CD4-positive, alpha-beta T cell (primary cell): Measurements from ENCODE around the gene NPC1. TPM values are rescaled to one million over a fixed set of nuclear protein-coding genes. Genes with fewer than 3 reads are reported as not detected.

Experiments
- ATAC-seq: fragments of 200-7000 bp; cut with Tn5 transposase; one replicate; pipeline ENCODE4 v1.10.0; 2022; ENCODE audit warnings: mild to moderate bottlenecking; ENCODE audit not compliant: poor library complexity
- CTCF ChIA-PET: fragments of 350-600 bp; sonication (Branson Sonifier 250); formaldehyde crosslinking; loops from one replicate; lab custom pipeline; 2021; ENCODE audit warnings: antibody characterized with exemption, inconsistent platforms; lab: Charles Lee
- POLR2A ChIA-PET: fragments of 350-600 bp; sonication (Branson Sonifier 250); formaldehyde crosslinking; loops from one replicate; lab custom pipeline; 2021; ENCODE audit warnings: antibody characterized with exemption, inconsistent platforms; lab: Charles Lee
- DNase-seq, 14 experiments: peaks; one replicate each; pipeline ENCODE4 v3.0.0-alpha.2; 2013 to 2020; ENCODE audit warnings: mixed read lengths in 2 of 14
- H3K27ac ChIP-seq, 2 donors: one replicate each; pipeline versions ENCODE4 v1.5.1 to v1.7.0; 2013; ENCODE audit warnings: low read length in 2 of 2, low read depth in 1 of 2, mild to moderate bottlenecking in 1 of 2
- H3K27me3 ChIP-seq, 2 experiments: 1 replicate in 1 of 2; 2 replicates in 1 of 2; pipeline versions ENCODE4 v1.6.1 to v1.7.0; 2013; ENCODE audit warnings: low read length in 2 of 2, control low read depth in 1 of 2, mild to moderate bottlenecking in 1 of 2, moderate library complexity in 1 of 2; ENCODE audit not compliant: insufficient read depth in 2 of 2, control insufficient read depth in 1 of 2
- H3K36me3 ChIP-seq: one replicate; pipeline ENCODE4 v1.6.1; 2013; ENCODE audit warnings: low read length, control low read depth; ENCODE audit not compliant: insufficient read depth
- H3K4me1 ChIP-seq: one replicate; pipeline ENCODE4 v1.6.1; 2013; ENCODE audit warnings: low read length, control low read depth; ENCODE audit not compliant: insufficient read depth
- H3K4me3 ChIP-seq: one replicate; pipeline ENCODE4 v1.5.1; 2013; ENCODE audit warnings: mild to moderate bottlenecking, low read length, moderate library complexity
- H3K9me3 ChIP-seq, 2 experiments: 1 replicate in 1 of 2; 2 replicates in 1 of 2; pipeline versions ENCODE4 v1.6.1 to v1.7.0; 2013; ENCODE audit warnings: low read length in 2 of 2, mild to moderate bottlenecking in 2 of 2, control low read depth in 1 of 2, moderate library complexity in 1 of 2; ENCODE audit not compliant: control insufficient read depth in 1 of 2, insufficient read depth in 1 of 2
- H3K27ac Mint-ChIP-seq: one replicate; pipeline ENCODE4 v1.8.0; 2020; ENCODE audit warnings: mixed read lengths
- H3K27me3 Mint-ChIP-seq: one replicate; pipeline ENCODE4 v1.8.0; 2021; ENCODE audit warnings: mixed read lengths
- H3K36me3 Mint-ChIP-seq: one replicate; pipeline ENCODE4 v1.8.0; 2021; ENCODE audit warnings: low read depth, mixed read lengths
- H3K4me1 Mint-ChIP-seq: one replicate; pipeline ENCODE4 v1.8.0; 2021; ENCODE audit warnings: low read depth, mixed read lengths
- H3K4me3 Mint-ChIP-seq: one replicate; pipeline ENCODE4 v1.8.0; 2020; ENCODE audit warnings: mild to moderate bottlenecking, mixed read lengths
- H3K9me3 Mint-ChIP-seq: one replicate; pipeline ENCODE4 v1.8.0; 2020; ENCODE audit warnings: mixed read lengths
- intact Hi-C, 2 experiments: fragments of 100-400 bp; cut with DNase I in 1 of 2; cut with micrococcal nuclease in 1 of 2; formaldehyde crosslinking; loops; one replicate each; pipeline versions ENCODE4 v1.15.1 to v1.9.0; 2023 to 2025; cut with DNase I, micrococcal nuclease
- total RNA-seq, 174 experiments: library from RNA in 2 of 174; stranded (reverse) in 2 of 174; gene quantifications; one replicate each; pipeline ENCODE4 v1.2.3 and lab custom pipeline; 2021 to 2026
- TF ChIP-seq, protein P1 (sequence below): fragments of 200-600 bp; IDR thresholded peaks from one replicate; pipeline ENCODE4 v1.8.0; 2022; ENCODE audit warnings: antibody characterized with exemption, mild to moderate bottlenecking

The NPC1 gene
- total RNA-seq, 2 experiments from 2014 or later: 17.2 to 17.6 TPM

DNA sequence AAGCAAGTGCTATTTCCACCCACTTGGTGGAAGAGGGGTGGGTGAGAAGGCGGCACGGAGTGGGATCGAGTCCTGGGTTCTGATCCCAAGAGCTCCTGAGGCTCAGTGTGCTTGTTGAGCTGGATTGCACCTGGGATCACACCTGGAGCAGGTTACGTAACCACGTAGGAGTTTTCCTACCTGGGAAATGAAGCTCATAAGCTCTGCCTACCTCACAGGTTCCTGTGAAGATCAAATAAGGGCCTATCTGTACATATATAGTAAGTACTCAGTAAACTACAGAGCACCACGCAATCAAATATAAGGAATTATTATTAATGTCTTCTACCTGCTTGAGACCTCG is 11.0 kb downstream of the NPC1 start:
- ATAC-seq (no peak), DNase-seq (no peak)
- intact Hi-C loops: no loop called here
- Mint-ChIP-seq H3K9me3 (no peaks in the 10 kb centered on the region), H3K4me1 (peaks cover 47% of the 10 kb centered on the region), H3K27ac (peak overlapping the region; percentile 81), H3K4me3 (no peak overlapping the region), H3K36me3 (peaks cover 56% of the 10 kb centered on the region), H3K27me3 (no peaks in the 10 kb centered on the region)
- Histone ChIP-seq H3K27ac (peak overlapping the region in 1 of 2 donors; percentile 87), H3K36me3 (peaks cover 21% of the 10 kb centered on the region), H3K9me3 (no peaks in the 10 kb centered on the region), H3K27me3 (no peaks in the 10 kb centered on the region), H3K4me1 (peaks cover 53% of the 10 kb centered on the region), H3K4me3 (no peak overlapping the region)
- POLR2A ChIA-PET: no interaction called here
- CTCF ChIA-PET: interaction anchor here (2.0 kb wide), 1 partner anchor 59 kb away, joined by 4 read pairs; no protein-coding TSS in a partner anchor
- TF ChIP-seq, protein P1, sequence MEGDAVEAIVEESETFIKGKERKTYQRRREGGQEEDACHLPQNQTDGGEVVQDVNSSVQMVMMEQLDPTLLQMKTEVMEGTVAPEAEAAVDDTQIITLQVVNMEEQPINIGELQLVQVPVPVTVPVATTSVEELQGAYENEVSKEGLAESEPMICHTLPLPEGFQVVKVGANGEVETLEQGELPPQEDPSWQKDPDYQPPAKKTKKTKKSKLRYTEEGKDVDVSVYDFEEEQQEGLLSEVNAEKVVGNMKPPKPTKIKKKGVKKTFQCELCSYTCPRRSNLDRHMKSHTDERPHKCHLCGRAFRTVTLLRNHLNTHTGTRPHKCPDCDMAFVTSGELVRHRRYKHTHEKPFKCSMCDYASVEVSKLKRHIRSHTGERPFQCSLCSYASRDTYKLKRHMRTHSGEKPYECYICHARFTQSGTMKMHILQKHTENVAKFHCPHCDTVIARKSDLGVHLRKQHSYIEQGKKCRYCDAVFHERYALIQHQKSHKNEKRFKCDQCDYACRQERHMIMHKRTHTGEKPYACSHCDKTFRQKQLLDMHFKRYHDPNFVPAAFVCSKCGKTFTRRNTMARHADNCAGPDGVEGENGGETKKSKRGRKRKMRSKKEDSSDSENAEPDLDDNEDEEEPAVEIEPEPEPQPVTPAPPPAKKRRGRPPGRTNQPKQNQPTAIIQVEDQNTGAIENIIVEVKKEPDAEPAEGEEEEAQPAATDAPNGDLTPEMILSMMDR: no peak

- H3K4me1 Mint-ChIP-seq: peaks cover 47% of the 10 kb centered on the region
Observed at GRCh38 chr18:23574611-23575308, 11.5 kb downstream of the NPC1 start.

DNA sequence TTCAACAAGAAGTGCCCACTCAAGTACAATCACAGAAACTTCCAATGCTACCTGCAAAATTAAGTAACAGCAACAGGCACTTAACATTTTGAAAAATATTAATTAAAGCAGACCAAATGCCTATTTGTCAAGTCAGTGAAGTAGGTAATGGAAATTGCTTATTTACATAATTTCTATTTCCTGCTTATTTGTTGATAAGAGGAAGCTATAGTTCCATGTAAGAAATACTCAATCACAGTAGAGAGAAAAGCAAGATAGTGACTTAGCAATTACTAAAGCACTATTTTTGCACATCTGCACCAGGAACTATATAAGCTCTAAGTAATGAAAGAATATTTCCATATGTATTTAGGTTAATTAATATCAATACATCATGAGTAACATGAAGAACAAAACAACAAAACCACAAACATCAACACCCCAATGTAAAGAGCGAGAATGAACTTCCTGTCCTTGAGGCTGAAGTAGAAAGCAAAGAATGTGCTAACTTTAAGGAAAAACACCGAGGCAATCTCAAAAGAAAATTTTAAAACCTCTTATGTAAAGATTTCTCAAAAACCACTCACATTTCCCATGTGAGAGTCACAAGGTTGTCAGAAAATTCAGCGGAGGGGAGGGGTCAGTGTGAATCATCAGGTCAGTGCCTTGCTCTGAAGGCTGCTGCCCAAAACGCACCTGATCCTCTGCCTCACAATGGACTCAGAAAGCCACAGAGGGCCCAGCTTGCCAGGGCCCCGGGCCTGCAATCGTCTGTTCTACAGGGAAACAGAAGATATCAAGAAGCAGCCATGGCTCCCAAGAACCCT is 12.5 kb downstream of the NPC1 start:
- Mint-ChIP-seq H3K36me3 (peaks cover 64% of the 10 kb centered on the region), H3K27me3 (no peaks in the 10 kb centered on the region), H3K27ac (peak overlapping the region; percentile 81), H3K9me3 (no peaks in the 10 kb centered on the region), H3K4me1 (peaks cover 41% of the 10 kb centered on the region), H3K4me3 (peak overlapping the region; percentile 7)
- Histone ChIP-seq H3K9me3 (no peaks in the 10 kb centered on the region), H3K4me3 (peak overlapping the region; percentile 11), H3K27ac (peak overlapping the region; percentile 51 to 87), H3K4me1 (peaks cover 51% of the 10 kb centered on the region), H3K36me3 (peaks cover 24% of the 10 kb centered on the region), H3K27me3 (no peaks in the 10 kb centered on the region)
- intact Hi-C loops: loop anchor here in 1 of 2 experiments (5.0 kb wide), 1 partner anchor 47 kb away; no protein-coding TSS in a partner anchor
- TF ChIP-seq, protein P1: no peak
- ChIA-PET POLR2A (interaction anchor here (0.8 to 1.7 kb wide), 3 partner anchors 12 to 66 kb away, joined by 3 to 13 read pairs (median 4); partner anchors contain the start of gene NPC1), CTCF (interaction anchor here (2.0 kb wide), 1 partner anchor 58 kb away, joined by 4 read pairs; no protein-coding TSS in a partner anchor)
- peak in 6 of 14 experiments; percentile 11 to 71 (median 60) for DNase-seq
- ATAC-seq: peak; percentile 46

More at GRCh38 chr18:23574611-23575308, 11.5 kb downstream of the NPC1 start:
- TF ChIP-seq, protein P1: no peak
- ChIA-PET CTCF (interaction anchor here (2.0 kb wide), 1 partner anchor 59 kb away, joined by 4 read pairs; no protein-coding TSS in a partner anchor), POLR2A (interaction anchor here (1.7 kb wide), 1 partner anchor 11 kb away, joined by 13 read pairs; the partner anchor contains the start of gene NPC1)
- Mint-ChIP-seq H3K9me3 (no peaks in the 10 kb centered on the region), H3K27me3 (no peaks in the 10 kb centered on the region), H3K36me3 (peaks cover 56% of the 10 kb centered on the region), H3K27ac (peak overlapping the region; percentile 81), H3K4me3 (peak overlapping the region; percentile 56)
- intact Hi-C loops: loop anchor here in 1 of 2 experiments (5.0 kb wide), 1 partner anchor 47 kb away; no protein-coding TSS in a partner anchor
- no peaks in the 10 kb centered on the region for H3K27me3 ChIP-seq
- H3K36me3 ChIP-seq: peaks cover 23% of the 10 kb centered on the region
- DNase-seq: peak in 1 of 14 experiments; percentile 16
- H3K4me1 ChIP-seq: peaks cover 52% of the 10 kb centered on the region
- H3K27ac ChIP-seq: peak overlapping the region in 1 of 2 donors; percentile 87
- H3K9me3 ChIP-seq: no peaks in the 10 kb centered on the region
- no peak for ATAC-seq
- peak overlapping the region; percentile 11 for H3K4me3 ChIP-seq
